ENCODE results near the gene HIRA.

DNA sequence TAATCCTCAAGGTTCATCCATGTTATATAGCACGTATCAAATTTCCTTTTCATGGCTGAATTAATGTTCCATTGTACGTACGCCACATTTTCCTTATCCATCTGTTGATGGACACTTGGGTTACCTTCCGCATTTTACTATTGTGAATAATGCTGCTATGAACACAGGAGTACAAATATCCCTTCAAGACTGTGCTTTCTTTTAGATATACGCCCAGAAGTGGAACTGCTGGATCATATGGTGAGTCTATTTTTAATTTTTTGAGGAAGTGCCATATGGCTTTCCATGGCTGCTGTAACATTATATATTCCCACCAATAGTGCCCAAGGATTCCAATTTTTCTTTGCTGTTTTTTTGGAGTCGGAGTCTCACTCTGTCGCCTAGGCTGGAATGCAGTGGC lies 6.8 kb upstream of the HIRA start:
- TF ChIP-seq, protein P1, sequence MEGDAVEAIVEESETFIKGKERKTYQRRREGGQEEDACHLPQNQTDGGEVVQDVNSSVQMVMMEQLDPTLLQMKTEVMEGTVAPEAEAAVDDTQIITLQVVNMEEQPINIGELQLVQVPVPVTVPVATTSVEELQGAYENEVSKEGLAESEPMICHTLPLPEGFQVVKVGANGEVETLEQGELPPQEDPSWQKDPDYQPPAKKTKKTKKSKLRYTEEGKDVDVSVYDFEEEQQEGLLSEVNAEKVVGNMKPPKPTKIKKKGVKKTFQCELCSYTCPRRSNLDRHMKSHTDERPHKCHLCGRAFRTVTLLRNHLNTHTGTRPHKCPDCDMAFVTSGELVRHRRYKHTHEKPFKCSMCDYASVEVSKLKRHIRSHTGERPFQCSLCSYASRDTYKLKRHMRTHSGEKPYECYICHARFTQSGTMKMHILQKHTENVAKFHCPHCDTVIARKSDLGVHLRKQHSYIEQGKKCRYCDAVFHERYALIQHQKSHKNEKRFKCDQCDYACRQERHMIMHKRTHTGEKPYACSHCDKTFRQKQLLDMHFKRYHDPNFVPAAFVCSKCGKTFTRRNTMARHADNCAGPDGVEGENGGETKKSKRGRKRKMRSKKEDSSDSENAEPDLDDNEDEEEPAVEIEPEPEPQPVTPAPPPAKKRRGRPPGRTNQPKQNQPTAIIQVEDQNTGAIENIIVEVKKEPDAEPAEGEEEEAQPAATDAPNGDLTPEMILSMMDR (conservative IDR thresholded peaks at IDR 0.05; ENCODE audit: low read depth, low read length) = no peak
- TF ChIP-seq EZH2 (IDR thresholded peaks at IDR 0.05; ENCODE audit: borderline replicate concordance, low read depth, low read length, poor library complexity, severe bottlenecking) = no peak
